NCI-H82 treated with DMSO at 0.1 percent for 48 hours (cell line): ENCODE measurements around the gene SORBS1.

Experiments
- DNase-seq: peaks from one replicate; lab custom pipeline; 2025; ENCODE audit not compliant: unreplicated experiment; lab: John Stamatoyannopoulos, UW

SORBS1 gene

DNA sequence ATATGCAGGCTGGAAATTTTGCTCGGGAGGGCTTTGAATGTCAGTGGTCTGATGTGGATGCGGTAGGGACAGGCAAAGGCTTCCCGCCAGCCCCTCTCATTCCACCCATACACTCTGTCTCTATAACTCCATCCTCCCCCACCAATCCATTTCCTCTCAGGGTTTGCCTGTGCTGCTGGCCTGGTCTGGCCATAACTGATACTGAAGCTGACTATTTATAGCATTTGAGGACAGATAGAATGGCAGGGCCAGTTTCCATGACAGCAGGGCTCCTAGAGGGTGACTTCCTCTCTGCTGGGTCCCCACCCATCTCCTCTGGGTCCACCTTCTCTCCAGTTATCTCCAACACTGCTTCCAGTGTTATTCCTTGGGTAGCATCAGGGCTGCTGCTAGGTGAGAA is 263.8 kb downstream of the SORBS1 start:
- no peak for DNase-seq

DNA sequence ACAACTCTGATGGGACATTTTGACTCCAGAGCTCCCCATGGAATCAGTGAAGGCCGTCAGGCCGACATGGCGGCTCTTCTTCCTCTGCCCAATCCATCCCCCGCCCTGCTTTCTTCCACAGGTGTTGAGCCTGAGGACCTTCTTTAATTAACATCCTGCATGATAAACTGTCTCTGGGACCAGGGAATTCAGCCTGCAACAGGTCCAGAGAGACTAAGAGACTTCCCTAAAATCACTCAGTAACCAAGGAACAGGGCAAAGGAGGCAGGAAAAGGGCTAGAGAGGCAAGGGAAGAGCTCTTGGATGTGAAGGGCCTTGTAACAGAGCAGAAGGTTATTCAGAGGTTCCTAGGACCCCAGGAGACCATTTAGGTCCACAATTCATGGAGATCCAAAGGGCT is 264.4 kb downstream of the SORBS1 start:
- no peak for DNase-seq

DNA sequence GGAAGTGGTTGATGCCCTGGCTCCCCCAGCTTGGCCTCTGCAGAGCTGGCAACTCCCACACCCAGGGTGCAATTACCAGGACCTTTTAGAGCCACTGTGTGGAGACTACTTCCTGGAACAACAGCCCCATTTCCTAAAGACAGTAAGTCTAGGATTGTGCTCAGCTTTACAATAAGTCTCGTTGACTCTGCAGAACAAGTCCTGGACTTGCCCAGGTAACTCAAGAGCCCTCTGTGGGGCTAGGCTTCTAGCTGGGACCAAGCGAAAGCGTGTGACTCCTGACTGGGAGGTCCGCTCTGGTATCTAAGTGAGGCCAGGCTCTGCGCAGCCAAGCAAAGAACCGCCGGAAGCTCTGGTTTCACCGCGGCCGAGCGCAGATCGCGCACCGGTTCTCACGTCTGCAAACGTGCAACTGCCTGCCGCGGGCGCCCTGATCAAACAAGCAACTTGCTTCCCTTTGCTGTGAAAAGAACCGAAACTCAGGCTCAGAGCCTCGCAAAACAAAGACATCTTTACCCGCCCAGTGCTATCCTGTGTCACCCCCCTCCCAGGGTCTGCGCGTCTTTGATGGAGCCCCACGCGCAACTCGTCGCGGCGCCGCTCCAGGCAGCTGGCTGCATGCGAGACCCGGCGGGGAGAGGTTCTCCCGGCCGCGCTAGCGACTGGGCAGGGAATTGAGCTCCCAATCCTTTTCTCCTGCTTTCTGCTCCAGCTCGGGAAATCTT is 266.0 kb downstream of the SORBS1 start:
- no peak for DNase-seq

DNA sequence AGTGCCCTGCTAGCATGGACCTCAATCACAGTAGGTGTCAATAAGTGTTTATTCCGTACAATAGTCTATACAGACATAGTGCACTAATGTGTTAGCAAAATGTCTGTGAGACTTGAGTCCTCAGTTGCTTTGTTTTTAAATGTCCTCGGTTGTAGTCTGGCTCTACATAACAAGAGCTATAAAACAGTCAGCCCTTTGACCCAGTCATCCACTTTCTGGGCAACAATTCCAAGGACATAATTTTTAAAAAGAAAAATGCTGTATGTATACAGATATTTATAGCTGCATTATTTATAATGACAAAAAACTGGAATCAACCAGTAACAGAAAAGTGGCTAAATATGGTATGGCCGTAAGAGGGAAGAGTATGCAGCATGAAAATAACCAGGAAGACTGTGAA is 267.5 kb downstream of the SORBS1 start:
- DNase-seq = no peak

DNA sequence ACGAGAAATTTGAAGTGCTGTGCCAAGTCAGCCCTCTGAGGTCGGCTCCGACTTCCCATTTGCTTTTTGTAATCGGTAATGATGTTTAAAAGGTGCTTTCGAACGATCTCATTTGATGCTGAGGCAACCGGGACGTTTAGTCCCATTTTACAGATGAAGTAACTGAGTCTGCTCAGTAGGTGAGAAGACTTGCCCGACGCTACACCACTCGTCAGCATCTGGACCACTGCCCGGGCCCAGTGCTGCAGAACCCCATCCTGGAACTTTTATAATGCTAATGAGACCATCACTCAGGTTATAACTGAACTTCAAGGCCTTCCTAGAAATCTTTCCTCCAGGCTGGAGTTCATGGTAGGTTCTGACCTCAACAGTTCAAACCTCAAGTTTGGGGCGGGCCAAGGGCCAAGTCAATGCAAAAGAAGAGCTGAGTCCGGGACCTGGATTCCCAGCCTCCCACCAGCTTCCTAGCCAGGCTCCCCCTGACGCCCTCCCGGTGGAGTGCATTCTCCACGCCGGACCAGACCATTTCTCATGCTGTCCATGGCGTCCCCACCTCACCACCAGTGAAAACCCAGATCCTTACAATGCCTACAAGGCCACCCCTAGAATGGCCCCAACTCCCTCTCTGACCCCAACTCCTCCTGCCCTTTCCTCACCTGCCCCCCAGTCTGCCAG is 269.7 kb downstream of the SORBS1 start:
- no peak for DNase-seq

DNA sequence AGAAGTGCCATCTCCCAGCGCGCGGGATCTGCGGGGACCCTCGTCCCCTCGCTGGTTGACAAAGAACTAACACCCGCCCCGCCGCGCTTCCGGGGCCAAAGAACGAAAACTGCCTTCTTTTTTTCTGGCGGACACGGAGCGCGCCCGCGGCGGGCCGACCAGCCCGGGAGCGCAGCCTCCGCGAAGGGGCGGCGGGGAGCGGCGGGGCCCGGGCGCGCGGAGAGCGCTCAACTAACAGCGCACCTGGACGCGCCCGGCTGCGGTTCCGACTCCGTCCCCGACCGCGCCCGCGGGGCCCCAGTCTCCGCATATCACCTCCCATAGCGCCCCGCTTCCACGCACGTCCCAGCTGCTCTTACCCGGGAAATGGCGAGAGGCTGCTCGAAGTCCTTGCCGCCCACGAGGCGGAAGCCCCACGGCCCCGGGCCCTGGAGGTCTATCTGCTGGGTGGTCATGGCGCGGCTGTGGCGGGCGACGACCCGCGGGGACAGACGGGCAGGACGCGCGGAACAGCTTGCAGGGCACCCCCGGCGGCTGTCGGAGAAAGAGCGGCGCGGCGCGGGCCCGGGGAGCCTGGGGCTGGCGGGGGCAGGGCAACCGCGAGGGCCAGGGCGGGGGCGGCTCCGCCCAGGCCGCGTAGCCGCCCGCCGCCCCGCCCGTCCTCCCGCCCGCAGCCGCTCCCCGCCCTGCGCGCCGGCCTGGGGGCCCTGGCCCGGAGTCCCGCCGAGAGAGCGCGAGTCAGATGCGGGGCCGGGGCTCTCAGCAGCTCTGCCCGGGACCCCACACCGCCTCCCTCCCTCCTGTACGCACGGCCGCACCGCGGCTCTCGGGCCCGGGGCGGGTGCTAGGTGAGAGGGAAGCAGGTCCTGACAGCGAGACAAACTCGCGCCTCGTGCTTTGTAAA is 270.5 kb downstream of the SORBS1 start, which contains the start of gene PDLIM1:
PDLIM1 (minus strand) TSS at position 543 of the 904 bp plus-strand sequence; CDS start at position 455, 88 bp downstream.
- peak; percentile 16 for DNase-seq

DNA sequence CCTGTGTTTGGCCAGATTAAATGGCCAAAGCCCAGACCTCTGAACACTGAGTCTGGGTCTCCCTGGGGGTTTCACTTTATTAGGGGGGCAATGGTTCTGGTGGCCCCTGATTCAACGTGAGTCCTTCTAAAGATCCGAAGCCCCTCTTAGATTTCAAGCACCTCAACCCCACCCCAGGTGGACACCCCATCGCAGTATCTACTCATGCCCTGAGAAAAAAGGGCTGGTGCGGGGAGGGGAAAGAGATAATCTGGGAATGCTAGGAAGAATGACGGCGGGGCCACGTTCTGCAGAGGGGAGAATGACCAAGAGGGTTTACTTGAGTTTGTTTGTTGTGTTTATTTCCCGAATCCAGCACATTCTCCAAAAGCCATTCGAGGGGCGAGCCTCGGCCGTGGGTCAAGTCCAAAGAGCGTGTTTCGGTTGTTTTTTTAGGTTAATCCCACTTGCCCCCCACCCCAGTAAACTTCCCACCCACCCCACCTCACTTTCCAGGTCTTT is 271.2 kb downstream of the SORBS1 start:
- DNase-seq = no peak

DNA sequence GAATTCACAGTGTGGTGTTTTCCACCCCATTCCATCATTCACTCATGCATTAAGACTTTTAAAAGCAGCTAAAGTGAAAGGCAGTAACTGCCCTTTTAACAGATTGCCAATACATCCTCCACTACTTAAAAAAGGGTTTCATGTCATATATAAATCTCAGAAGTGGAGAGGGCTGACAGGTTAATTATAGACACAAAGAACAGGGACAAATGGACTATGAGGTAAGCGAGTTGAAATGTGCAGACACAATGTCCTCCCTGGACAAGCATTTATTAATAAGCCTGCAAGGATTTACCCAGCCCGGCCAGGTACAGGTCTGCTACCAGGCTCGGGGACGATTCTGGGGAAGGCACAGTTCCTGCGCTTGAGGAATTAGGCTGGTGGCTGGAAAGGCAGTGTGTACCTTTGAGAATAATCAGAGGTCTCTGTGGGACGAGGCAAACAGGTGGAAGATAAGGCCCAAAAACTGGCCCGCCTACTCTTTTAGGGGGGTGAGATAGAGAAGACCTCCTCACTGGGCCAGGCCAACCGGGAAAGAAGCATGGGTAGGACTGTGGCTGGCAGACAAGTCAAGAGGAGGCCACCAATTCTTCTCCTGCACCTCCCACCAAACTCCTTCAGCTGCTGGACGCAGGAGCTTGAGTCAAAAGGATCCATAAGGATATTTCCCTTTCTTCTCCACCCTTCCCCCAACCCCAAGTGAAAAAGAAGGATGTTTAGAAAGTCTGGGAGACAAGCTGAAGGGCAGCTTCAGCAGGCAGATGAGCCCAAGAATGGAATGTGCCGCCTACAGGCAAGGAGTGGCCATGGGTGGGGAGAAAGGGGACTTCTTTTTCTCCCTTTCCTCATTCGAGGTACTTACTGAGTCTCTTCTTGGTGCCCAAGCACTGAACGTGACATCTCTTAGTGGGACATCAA is 271.9 kb downstream of the SORBS1 start:
- no peak for DNase-seq

DNA sequence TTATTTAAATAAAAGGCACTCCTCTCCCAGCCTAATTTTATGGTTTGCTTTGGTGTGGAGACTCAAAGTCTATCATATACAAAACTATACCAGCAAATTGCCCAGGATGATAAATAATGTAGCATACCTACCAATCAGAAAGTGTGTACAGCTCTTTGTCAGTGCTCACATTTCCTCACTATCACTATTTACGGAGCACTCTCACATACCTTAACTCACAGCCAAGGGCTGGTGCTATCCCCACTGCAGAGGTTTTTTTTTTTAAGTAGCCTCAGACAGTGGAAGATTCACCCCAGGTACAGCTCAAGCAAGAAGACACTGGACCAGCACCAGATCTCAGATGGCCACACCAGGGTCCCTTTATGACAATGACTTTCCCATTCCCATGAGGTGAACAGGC is 272.9 kb downstream of the SORBS1 start:
- no peak for DNase-seq

DNA sequence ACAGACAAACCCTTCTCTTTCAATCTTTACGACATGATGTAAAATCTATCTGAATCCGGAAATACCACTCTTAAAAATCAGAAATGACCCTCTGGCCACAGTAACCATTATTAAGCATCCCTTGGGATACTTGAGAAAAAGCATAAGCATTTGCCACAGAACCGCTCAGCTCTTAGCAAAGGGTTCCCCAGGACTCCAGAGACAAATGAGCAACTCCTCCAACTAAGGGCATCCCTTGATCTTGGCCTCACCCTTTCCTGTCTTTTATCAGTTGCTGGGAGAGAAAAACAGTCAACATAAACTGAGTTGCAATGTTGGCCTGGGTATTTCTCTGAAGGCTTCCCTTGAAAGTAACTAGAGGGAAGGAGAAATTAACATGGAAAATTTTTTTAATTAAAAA is 273.9 kb downstream of the SORBS1 start:
- DNase-seq = no peak

DNA sequence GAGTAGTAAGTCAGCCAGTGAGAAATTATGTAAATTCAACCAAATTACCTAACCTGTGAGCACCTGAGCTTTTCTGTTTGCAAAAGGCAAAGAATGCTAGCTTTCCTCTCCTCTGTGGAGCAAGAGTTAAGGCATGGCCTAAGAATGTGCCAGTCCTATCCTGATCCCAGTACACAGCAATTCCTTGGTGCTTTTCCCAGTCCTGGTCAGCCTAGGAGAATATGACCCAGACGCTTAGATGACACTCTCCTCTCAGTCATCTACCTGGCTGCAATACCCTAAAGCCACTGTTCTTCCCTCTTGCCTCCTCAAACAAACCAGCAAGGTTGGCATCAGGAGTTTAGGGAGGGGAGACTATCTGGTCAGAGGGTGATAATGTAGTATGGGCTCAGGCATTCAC is 274.5 kb downstream of the SORBS1 start:
- no peak for DNase-seq

DNA sequence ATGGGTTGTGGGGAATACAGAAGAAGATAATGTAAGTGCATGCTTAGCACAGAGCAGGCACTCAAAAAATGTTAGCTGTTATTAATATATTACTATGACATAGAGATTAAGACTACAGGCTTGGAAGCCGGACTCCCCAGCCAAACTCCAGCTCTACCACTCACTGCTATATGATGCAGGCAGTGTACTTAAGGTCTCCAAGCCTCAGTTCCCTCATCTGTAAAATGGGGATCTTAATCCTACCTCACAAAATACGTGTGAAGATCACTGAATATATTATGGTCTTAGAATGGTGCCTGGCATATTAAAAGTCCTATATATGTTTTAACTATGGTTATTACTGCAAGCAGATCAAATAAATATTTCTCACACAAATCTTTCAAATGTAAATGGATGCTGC is 275.6 kb downstream of the SORBS1 start:
- DNase-seq = no peak

DNA sequence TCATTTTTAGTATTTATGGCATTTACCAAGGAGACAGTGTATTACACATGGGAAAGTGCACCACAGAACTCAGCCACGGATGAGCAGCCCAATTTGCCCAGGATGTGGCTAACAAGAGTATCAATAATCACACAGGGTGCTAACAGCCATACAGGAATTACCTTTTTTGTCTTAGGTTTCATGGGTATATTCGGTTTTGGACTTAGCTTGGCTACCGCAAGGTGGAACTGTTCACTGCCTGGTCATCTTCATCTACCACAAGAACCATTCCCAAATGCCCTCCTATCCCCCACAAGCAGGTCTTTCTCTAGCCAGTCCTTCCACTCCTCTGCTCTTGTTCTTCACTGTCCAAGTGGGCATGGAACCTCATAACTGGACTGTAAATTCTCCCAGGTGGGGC is 276.4 kb downstream of the SORBS1 start:
- DNase-seq = no peak

DNA sequence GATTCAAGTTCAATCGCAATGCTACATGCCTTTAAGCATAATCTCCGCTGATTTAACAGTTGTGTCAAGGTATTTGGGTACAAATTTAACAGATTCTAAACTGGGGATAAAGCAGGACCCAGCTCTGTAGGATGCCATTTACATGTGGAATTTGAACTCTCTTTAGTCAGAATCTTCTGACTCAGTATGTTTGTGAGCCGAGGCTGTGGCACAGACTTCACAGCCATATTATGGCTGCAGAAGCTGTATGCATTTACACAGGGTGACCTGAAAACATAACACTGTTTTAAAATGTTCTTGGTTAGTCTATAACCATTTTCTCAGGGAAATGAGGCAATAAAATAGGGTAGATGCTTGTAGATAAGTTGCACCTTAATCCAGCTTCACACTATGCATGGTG is 279.1 kb downstream of the SORBS1 start:
- no peak for DNase-seq

DNA sequence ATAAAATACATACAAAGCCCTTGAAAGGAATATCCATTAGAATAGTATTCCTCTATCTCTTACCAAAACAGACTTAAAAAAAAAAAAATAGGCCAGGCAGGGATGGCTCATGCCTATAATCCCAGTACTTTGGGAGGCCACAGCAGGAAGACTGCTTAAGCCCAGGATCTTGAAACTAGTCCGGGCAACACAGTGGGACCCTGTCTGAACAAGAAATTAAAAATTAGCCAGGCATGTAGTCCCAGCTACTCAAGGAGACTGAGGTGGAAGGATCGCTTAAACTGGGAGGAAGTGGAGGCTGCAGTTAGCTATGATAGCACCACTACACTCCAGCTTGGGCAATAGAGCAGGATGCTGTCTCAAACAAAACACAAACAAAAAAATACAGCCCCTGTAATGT is 280.0 kb downstream of the SORBS1 start:
- DNase-seq = no peak

DNA sequence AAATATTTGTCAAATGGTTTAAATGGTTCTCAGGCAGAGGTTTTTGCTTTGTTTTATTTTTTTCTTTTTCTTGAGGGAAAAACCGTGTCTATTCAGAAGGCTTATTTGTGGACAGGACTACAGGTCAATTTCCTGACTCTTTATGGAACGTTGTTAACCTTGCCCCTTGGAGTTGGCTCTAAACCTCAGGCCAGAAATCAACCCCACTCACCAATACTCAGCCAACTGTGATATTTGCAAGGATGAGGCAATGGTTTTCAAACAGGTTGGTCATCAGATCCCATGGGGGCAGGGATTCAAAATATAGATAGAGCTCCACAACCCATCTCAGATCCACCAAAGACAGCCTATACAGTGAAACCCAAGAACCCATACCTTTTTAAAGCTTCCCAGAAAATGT is 280.5 kb downstream of the SORBS1 start:
- DNase-seq = no peak

DNA sequence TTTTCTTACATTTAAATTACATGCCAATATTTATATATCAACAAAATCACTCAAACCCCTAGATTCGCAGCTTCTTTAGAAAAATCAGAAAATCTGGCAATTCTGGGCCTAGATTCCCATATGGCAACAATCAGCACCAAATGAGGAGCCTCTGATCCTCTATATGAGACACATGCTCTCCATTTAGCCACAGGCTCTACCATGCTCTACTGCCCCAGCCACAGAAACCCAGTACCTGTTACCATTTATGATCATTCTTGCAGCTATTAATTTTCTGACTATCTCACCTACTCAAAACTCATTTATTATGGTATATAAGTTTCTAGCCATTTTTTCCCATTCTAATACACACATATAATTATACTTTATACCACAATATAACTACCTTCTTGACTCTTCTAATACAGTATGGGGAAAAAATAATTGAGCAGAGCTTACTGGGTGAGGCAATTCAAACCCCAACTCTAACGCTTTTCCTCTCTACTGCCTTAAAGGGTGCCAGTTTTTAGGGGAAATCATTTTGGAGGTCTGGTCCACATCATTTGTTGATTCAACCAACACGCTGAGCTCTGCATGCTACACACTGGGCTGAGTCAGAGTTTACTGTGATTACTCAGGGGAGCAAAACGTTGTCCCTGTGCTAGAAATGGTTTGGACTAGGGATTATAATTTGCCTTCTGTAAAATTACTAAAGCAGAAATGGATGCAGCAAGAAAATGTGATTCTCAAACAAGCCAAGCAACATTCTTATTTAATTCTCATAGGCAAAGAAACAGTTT is 281.9 kb downstream of the SORBS1 start:
- no peak for DNase-seq

DNA sequence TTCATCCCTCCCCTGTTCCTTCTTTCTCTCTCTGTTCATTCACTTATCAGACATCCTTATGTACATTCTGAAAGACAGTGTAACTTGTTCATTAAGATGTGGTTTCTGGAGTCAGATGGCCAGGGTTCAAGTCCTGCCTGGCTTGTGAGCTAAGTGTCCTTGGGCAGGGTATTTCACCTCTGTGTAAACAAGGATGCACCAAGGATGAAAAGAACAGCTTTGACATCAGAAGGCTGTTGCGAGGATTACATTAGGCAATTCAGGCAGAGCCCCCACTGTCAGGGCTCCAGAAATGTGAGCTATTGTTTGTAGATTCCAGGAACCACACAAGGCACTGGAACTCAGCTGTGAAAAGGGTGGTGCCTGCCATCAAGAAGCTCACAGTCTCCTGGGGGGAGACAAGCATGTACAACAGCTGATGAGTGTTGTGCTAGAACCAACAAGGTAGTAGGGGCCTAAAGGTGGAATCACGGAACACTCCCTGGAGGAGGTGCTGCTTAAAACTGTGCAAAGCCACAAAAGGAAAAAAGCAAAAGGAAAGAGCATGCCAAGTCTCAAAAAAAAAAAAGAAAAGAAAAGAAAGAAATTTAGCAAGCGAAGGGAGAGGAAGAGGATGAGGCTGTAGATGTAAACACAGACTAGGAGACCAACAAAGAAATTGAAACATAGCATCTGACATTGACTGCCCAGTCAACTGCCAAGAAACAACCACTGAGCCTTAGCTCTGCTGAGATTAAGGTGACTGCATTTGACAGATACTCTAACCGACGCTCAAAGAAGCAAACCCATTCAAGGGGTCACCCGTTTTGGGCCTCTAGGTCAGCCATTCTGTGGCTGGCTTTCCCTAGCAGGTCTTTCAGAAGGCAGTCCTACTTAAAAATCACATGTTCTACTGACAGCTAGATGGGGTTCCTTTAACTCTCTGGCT is 282.8 kb downstream of the SORBS1 start:
- no peak for DNase-seq

DNA sequence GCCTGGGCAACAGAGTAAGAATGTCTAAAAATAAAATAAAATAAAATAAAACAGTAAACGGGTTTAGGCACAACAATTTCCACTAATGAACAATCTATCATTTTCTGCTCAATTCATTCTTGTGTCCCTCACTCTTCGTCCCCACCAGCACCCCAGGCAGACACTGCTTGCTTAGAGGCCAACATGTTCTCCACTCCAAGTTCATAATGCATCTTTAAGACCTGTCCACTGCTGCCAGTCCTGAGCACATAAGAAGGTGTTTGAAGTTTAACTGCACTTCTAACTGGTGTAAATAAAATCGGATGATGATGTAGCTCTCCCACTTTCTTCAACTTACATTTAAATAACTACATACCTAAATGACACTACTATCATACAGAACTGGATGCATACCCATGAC is 283.6 kb downstream of the SORBS1 start:
- no peak for DNase-seq
